NCI-H146 (cell line): ENCODE data around the gene LILRB3.
"Not testable (repeated sequence)": the region's sequence is repeated elsewhere in the genome, so short reads cannot be mapped to it uniquely, and the experiment has no call there.

Experiments used
- DNase-seq: peaks from one replicate; lab custom pipeline; 2025; lab: John Stamatoyannopoulos, UW

Gene LILRB3

GRCh38 chr19:54209811-54210494 lies 12.9 kb downstream of the LILRB3 start:
- peak; percentile 87 for DNase-seq

DNA sequence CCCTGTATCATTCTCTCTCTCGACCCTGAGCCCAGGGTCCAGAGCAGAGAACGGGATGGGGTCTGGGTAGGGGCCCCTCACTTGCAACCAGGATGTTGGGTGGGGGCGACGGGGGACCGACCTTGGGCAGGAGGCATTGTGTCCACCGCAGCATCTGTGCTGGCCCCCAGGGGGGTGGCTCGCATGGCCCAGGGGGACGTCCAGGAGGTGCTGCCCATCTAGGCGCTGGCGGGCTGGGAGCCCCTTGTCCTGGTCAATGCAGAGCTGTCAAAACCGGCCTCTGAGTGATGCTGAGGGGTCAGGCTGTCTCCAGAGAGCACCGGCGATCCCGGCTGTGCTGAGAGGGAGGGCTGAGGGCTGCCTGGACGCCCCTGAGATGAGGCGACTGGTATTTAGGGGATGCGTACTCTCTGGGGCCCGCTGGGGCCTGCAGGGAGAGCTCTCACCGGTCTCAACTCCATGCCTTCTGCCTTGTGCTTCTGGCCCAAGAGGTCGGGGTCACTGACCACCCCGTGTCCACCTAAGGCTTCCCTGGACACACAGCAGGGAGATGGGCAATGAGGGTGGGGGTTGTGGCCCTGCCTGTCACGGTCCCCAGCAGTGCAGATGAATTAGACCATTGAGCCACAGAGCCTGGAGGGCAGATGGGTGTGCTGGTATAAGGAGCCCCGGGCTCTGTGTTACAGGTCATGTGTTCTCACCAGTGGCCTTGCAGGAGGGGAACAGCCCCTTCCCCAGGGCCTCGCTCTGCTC lies 13.6 kb downstream of the LILRB3 start:
- no peak for DNase-seq

- no peak for DNase-seq
Observed at GRCh38 chr19:54208784-54209057, 14.1 kb downstream of the LILRB3 start.

DNA sequence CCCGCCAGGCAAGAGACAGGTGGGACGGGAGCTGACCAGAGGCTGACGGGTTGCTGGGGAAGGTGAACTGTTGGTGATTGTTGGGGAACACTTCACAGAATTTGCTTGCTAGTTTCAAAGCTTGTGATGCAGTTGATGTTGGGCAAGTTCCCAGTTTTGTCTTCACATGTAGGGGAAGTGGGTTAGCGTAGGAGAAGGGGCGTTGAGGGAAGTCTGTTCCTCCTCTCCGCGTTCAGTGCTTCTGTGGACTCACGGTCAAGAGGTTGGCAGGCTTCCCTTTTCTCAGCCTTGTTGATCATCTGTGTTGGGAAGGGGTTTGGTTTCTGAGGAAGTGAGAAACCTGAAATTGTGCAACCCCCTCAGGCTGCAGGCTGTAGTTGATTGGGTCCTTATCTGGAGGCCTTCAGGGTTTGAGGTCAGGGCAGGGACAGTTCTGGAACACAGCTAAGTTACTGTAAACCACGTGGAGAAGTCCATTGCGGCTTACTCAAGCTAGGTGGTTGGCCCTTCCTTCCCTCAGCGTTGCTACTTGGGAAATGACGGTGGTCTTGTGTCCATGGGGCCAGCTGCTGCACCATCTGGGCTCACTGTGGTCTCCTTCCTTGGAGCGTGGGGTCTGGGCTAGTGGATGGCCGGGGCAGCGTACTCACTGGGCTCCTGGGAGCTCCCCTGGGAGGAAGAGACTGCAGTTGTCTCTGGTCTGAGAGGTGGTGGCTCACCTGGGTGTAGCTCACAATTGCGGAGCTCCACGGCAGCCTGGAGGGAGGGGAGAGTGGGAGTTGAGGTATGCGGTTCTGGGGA lies 14.6 kb downstream of the LILRB3 start:
- DNase-seq = no peak

- DNase-seq = no peak
Observed at GRCh38 chr19:54207676-54207982, 15.2 kb downstream of the LILRB3 start.

- DNase-seq = not testable (repeated sequence)
Observed at GRCh38 chr19:54207193-54207592, 15.6 kb downstream of the LILRB3 start.

DNA sequence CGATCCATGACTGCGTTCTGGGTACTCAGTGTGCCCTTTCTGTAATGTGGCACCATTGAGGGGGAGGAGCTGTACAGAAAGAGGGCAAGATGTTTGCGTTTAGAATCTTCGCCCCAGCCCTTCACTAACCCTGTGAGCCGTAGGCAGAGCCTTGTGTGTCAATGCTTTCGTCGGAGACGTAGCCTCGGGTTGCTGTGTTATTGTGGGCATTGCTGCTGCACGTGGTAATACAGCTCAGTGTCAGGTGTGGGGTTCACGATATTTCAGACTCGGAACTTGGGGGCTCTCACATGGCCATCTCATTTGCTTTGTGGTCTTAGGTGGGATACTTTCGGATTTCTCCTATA lies 16.0 kb downstream of the LILRB3 start:
- no peak for DNase-seq

- DNase-seq = no peak
Observed at GRCh38 chr19:54206030-54206830, 16.6 kb downstream of the LILRB3 start.

DNA sequence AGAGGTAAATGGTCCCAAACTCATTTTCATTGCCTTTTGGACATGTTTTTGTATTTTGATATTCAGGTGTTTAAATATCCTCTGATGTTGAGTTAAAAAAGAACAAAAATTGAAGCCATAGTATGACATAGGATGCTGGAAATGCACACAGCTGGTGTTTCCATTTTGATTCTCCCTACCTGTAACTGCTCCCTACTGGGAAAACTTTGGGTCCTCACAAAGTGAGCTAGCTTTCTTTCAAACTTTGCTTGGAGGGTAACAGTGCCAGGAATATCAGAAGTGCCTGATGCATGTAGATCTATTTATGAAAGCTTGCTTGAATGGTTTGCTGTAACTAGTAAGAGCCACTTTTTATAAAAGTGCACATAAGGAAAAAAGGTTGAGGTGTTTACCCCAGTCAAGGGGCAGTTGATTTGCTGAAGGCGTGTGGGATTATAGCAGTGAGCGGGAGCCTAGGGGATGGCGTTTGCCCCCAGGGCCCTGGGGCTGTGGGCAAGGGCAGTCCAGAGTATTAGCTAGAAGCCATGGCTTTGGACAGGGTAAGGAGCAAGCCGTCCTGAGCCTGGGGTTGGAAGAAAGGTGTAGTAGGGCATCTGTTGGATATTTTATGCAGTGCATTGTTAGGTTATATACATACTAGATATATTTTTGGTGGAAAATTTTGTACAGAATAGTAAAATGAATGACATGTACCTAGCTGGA lies 17.9 kb downstream of the LILRB3 start:
- DNase-seq = no peak

GRCh38 chr19:54203151-54203611 lies 19.6 kb downstream of the LILRB3 start:
- DNase-seq = no peak

- no peak for DNase-seq
Observed at GRCh38 chr19:54201980-54202379, 20.8 kb downstream of the LILRB3 start.

DNA sequence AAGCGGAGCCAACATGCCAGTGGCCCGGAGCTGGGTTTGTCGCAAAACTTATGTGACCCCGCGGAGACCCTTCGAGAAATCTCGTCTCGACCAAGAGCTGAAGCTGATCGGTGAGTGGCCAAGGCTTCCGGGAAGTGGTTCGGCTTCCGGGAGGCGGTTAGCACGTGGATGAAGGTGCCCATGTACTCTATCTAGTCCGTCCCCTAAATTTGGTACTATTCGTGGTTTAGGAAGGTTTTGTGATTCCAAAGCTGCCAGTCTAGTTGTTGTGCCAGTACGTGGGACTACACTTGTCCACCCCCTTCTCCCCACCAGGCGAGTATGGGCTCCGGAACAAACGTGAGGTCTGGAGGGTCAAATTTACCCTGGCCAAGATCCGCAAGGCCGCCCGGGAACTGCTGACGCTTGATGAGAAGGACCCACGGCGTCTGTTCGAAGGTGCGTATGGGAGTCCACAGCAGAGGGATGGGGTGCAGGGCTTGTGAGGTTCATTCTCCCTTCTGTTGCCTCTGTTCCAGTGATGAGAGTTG lies 21.6 kb downstream of the LILRB3 start:
- no peak for DNase-seq

DNA sequence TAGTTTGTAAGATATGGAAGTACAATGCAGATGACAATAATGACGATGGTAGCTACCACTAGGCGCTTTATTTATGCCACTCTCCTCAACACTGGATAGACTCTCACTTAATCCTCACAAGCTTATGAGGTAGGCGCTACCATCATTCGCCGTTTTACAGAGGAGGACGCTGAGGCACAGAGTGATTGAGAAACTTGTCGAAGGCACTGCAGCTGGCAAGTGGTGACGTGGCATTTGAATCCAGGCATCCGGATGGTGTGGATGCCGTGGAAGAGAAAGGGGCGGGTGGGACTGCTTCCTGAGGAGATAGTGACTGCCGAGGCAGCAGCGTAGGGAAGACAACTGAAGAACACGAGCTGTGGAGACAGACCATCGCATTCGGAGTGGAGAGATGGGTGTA lies 23.4 kb downstream of the LILRB3 start:
- no peak for DNase-seq

GRCh38 chr19:54197121-54197520 lies 25.7 kb downstream of the LILRB3 start:
- DNase-seq = no peak

DNA sequence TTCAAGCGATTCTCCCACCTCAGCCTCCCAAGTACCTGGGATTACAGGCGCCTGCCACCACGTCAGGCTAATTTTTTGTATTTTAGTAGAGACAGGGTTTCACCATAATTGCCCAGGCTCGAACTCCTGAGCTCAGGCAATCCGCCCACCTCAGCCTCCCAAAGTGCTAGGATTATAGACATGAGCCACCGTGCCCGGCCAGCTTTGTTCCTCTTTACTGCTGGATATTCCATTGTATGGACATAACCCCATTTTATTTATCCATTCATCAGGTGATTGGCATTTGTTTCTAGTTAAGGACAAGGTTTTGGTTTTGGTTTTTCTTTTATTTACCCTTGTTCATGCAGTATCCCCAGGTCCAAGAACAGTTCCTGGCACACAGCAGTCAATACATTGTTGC lies 26.3 kb downstream of the LILRB3 start:
- DNase-seq = no peak

GRCh38 chr19:54194463-54194862 lies 28.3 kb downstream of the LILRB3 start:
- DNase-seq = not testable (repeated sequence)

- no peak for DNase-seq
Observed at GRCh38 chr19:54193011-54193410, 29.8 kb downstream of the LILRB3 start.

DNA sequence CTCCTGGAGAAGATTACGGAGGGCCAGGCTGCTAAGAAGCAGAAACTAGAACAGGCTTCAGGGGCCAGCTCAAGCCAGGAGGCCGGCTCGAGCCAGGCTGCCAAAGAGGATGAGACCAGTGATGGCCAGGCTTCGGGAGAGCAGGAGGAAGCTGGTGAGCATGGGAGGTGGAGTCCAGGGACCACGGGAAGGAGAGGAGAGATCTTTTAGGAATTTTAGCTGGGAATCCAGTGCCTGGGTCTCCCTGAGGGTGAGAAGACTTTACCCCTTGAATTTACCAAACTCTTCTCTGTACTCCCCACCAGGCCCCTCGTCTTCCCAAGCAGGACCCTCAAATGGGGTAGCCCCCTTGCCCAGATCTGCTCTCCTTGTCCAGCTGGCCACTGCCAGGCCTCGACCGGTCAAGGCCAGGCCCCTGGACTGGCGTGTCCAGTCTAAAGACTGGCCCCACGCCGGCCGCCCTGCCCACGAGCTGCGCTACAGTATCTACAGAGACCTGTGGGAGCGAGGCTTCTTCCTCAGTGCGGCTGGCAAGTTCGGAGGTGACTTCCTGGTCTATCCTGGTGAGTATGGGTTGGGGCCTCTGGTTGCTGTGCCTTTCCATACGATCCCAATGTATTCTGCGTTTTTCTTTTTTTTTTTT lies 30.9 kb downstream of the LILRB3 start:
- no peak for DNase-seq

- peak; percentile 90 for DNase-seq
Observed at GRCh38 chr19:54191011-54191810, 31.6 kb downstream of the LILRB3 start, which contains the start of gene TSEN34. Gene TSEN34, plus strand, starts transcription at chr19:54191308. Its CDS starts 57 bp downstream, at chr19:54191365.

DNA sequence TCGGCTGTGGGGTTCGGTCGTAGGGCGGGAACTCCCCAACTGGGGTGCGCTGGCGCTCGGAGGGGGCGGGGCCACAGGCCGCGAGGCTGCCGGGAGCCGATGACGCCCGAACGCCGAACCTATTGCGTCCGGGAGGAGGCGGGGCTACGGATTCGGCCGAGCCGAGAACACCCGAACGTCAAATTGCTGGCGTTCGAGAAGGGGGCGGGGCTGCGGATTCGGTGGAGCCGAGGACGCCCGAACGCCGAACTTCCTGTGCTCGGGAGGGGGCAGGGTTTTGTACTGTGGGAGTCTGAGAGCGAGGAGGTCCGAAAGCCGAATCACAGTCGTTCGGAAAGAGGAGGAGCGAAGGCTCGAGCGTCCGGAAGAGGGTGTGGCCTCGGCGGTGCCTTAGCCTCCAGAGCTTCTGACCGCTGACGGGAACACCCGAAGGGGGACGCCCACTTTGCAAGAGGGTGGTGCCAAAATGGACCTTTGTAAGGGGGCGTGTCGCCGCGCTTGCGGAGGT lies 32.2 kb downstream of the LILRB3 start:
- DNase-seq = peak; percentile 100
